Stimulated activated naive CD4-positive, alpha-beta T cell treated with Interleukin-2 at 50 U/mL for 16 hours (primary cell): ENCODE measurements around the gene PIK3R3.

Experiments used
- DNase-seq: peaks from one replicate; lab custom pipeline; 2025; lab: John Stamatoyannopoulos, UW

The PIK3R3 gene

DNA sequence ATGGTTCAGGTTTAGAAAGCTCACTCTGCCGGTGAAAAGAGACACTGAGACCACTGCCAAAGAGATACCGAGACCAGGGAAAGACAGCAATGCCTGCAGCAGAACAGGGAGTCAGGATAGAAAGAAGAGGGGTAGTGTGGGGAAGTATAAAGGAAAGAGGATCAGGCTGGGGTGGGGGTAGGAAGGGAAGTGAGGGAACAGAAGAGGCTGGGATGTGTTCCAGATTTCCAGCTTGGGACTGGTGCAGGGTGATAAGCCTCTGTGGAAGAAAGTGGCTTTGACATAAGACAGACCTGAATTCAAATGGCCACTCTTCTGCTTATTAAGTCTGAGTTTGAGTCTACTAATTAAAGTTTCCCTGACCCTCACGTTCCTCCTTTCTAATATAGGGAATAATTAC lies 105.9 kb downstream of the PIK3R3 start:
- no peak for DNase-seq

GRCh38 chr1:46021046-46021996 lies 111.1 kb downstream of the PIK3R3 start:
- DNase-seq, result no peak

- DNase-seq, result no peak
Measured at GRCh38 chr1:46020010-46020409, 112.4 kb downstream of the PIK3R3 start.

DNA sequence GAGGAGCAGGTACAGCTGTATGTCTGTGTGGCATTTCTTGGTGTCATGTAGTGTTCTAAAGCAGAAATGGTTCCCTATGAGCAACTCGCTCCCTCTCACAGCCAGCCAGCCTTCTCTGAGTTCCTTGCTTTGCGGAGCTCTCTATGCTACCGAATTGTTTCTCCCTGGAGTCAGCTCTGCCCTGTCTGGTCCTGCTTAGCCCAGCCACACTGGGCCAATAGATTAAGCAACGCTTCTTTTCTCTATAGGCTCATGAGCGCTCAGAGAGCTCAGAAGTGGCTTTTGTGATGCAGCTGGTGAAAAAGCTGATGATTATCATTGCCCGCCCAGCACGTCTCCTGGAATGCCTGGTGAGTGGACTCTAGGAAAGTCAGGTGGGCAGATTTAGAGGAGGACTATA lies 113.1 kb downstream of the PIK3R3 start:
- DNase-seq, result no peak

DNA sequence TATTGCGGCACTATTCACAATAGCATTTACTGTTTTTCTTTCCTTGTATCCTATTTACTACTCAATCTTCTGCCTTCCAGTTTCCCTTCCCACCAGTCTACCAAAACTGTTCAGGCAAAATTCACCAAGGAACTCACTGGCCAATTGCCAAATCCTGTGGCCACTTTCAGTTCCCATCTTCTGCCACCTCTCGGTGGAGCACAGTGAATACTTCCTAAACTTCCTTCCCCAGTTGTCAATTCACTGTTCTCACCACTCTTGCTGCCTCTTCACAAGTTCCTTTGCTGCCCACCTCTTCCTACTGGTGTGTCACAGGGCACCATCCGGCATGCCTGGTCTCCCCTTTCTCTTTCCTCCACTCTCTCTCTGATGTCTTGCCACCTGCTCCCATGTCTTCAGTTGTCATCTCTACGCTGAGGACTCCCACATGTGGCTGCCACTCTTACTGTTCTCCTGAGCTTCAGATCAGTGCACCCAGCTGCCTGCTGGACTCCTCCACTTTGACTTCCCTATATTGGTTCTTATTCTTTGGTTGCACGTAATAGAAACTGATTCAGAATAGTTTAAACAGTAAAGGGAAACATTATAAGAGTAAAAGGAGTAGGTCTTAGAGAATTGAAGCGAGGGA lies 114.4 kb downstream of the PIK3R3 start:
- DNase-seq, result no peak

DNA sequence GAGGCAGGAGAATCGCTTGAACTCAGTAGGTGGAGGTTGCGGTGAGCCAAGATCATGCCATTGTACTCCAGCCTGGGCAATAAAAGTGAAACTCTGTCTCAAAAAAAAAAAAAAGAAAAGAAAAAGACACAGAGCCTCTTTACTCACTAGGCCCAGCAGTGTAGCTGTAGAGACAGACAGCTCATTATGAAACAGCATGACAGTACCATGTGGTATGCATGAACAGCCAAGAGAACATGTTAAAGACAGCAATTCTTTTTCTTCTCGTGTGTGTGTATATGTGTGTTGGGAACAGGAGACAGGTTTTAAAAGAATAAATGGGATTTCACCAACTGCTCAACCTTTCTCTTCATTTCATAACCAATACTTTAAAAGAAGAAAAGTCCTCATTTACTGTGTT lies 118.8 kb downstream of the PIK3R3 start:
- no peak for DNase-seq

GRCh38 chr1:46012236-46012635 lies 120.2 kb downstream of the PIK3R3 start:
- DNase-seq, result no peak

GRCh38 chr1:46011121-46011695 lies 121.2 kb downstream of the PIK3R3 start:
- no peak for DNase-seq

- DNase-seq, result no peak
Measured at GRCh38 chr1:46010611-46011010, 121.8 kb downstream of the PIK3R3 start.

DNA sequence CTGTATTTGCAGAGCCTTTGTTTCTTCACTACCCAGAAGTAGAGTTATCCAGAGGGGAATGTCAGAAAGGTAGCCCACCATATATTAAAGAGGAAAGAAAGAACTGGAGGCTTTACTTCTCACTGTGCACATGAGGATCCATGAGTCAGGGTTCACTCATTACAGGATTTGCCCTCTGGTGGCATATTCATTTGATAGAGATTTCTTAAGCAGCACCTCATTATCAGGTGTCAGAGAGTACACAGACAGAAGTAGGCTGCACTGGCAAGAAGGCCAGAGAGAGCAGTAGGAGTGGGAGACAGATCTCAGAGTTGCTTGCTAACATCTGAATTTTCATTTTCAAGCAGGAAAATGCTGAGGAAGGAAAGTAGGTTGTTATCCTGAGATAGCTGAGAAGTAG lies 123.8 kb downstream of the PIK3R3 start:
- no peak for DNase-seq

DNA sequence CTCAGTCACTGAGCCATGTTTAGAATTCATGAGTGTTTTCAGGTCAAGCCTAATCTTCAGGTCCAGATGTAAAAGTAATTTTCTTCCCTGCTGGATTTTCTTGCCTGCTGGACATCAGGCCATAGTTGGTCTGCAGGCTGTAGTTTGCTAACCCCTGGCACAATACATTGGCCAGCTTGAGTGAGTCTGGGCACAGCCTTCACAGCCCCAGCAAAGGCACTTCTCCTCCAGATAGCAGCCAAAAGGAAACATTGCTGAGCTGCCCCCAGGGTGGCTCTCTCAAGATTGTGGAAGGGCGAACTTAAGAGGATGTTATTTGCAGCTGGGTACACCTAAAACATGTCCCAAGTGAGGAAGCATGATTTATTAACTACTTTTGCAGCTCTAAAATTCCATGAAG lies 126.8 kb downstream of the PIK3R3 start:
- DNase-seq, result no peak

- no peak for DNase-seq
Measured at GRCh38 chr1:46004492-46004891, 127.9 kb downstream of the PIK3R3 start.

DNA sequence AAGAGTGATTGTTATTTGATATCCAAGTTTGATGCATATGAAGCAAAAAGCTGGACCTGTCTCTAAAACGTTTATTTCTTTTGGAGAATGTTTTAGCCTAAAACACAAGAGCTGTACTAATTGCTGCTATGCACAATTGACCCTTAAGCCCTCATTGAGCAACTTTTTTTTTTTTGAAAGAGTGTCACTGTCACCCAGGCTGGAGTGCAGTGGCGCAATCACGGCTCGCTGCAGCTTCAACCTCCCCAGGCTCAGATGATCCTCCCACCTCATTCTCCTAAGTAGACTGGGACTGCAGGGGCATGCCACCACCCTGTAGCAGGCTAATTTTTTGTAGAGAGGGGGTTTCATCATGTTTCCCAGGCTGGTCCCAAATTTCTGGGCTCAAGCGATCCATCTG lies 129.1 kb downstream of the PIK3R3 start:
- no peak for DNase-seq

- DNase-seq, result no peak
Measured at GRCh38 chr1:46002551-46003150, 129.8 kb downstream of the PIK3R3 start.

- no peak for DNase-seq
Measured at GRCh38 chr1:46001081-46001785, 131.2 kb downstream of the PIK3R3 start.

DNA sequence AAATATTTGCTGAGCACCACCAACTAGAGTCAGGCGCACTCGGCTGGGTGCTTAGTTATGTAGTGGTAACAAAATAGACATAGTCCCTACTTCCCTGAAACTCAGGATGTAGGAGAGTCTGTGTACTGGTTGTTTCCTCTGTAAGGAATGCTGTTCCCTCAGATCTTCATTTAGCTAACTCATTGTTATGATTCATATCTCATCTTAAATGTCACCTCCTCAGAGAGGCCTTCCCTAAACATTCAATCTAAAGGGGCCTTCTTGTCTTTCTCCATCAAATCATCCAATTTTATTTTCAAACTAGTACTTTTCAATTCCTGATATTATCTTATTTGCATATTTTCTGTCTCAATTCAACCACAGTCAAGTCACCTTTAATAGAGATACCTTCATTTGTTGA lies 132.9 kb downstream of the PIK3R3 start:
- no peak for DNase-seq

GRCh38 chr1:45998020-45998617 lies 134.3 kb downstream of the PIK3R3 start:
- no peak for DNase-seq

DNA sequence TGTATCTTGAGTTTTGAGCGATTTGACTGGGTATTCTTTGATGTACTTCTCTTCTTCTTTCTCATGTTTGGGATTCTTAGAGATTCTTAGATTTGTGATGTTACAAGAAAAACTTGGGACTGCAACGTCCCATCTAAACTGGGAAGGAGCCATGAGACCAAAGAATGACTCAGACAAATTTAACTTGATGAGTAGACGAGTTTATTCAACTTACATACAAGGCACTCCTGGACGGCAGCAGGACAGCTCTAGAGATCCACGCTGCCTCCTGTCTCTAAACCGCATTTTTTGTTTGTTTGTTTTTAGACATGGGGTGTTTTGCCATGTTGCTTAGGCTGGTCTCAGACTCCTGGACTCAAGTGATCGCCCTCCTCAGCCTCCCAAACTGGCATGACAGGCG lies 137.1 kb downstream of the PIK3R3 start:
- no peak for DNase-seq

GRCh38 chr1:45994423-45994822 lies 138.0 kb downstream of the PIK3R3 start:
- no peak for DNase-seq
